GM13977 (cell line): ENCODE results near the gene LRP1-AS.

Experiments used
- DNase-seq: peaks from one replicate; pipeline ENCODE4 v3.0.0; 2012; ENCODE audit warnings: low spot score
- in situ Hi-C: fragments of 300-500 bp; cut with MboI; formaldehyde crosslinking; loops from one replicate; pipeline ENCODE4 v1.12.0; 2022; ENCODE audit warnings: low sequenced_read_pairs, low pct_unique_long_range_greater_than_20kb, mixed read lengths, inconsistent platforms; ENCODE audit not compliant: unreplicated experiment
- TF ChIP-seq, protein P1 (sequence below): IDR thresholded peaks from 2 replicates; pipeline ENCODE4 v1.5.1; 2012; ENCODE audit warnings: mild to moderate bottlenecking, control low read depth; ENCODE audit not compliant: insufficient read depth; ENCODE audit errors: extremely low read depth, missing control alignments

LRP1-AS gene

DNA sequence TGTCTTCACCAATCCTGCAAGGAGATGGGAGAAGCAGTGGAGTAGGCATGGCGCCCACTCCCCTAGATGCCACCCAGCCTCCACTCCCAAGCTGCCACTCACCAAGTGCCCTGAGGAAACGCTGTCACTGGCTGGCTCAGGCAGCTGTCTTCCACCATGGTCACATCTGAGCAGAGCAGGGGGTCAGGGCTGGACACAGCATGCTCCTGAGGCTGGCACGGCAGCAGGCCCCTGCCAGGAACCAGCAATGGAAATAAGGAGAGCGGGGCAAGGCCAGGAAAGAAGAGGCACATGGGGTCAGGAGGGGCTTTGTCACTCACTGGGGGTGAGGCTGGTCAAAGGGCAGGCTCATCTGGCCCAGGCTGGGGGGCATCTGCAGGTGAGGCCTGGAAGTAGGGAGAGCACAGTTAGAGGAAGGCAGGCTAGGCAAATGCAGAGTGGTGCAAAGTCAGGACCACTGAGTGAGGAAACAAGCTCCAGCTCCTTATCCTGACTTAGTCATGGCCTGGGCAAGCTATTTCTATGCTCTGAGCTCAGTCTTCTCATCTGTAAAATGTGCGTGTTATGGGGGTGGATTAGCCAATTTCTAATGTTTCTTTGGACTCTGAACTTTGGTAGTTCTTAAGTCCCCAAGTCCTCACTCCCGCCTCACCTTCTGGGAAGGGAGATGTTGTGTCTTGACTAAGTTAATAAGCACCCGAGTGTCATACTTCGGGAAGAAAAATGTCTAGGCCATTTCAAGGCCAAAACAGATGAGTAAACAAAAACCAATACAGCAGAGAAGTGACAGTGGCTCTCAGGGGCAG is 50.5 kb downstream of the LRP1-AS start:
- TF ChIP-seq, protein P1, sequence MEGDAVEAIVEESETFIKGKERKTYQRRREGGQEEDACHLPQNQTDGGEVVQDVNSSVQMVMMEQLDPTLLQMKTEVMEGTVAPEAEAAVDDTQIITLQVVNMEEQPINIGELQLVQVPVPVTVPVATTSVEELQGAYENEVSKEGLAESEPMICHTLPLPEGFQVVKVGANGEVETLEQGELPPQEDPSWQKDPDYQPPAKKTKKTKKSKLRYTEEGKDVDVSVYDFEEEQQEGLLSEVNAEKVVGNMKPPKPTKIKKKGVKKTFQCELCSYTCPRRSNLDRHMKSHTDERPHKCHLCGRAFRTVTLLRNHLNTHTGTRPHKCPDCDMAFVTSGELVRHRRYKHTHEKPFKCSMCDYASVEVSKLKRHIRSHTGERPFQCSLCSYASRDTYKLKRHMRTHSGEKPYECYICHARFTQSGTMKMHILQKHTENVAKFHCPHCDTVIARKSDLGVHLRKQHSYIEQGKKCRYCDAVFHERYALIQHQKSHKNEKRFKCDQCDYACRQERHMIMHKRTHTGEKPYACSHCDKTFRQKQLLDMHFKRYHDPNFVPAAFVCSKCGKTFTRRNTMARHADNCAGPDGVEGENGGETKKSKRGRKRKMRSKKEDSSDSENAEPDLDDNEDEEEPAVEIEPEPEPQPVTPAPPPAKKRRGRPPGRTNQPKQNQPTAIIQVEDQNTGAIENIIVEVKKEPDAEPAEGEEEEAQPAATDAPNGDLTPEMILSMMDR = no peak
- peak; percentile 4 for DNase-seq
- in situ Hi-C loops = no loop called here

DNA sequence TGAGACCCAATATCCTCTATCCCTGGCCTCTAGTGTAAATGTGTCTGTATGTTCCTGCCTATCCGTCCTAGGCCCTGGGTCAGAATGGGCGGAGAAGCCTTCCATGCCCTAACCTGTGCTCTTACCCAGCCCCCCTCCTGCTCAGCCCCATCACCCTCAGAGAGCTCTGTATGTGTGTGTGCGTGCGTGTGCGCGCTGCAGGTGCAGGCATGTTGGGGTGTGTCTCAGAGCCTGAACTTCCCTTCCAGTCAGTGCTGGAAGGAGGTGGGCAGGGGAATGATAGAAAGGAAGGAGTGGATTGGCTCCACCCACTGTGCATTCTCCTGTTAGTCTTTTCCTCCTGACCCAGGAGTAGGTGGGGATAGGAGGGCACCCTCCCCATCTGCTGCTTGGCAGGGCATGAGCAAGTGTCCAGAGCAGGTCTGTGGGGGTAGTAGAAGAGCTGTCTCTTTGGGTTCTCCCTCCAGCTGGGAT is 51.3 kb downstream of the LRP1-AS start:
- in situ Hi-C loops = no loop called here
- peak; percentile 6 for DNase-seq
- TF ChIP-seq, protein P1 = no peak

DNA sequence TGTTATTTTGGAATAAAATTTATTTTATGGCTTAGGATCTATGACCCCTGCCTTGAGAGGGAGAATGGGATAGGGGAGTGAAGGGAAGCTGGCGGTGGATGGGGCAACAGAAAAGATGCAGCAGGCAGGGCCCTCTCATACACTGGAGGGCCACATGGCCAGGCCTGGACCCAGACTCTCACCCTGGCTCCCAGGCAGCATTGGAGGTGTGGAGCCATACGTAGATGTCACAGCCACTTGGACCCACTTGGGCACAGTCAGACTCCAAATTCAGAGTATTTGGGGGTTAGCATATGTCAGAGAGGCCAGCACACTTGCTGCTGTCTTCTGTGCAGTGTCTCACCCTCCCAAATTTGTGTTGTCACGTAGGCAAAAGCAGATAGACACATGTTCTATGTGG is 52.0 kb downstream of the LRP1-AS start:
- TF ChIP-seq, protein P1 = no peak

More for the DNA sequence above, 52.0 kb downstream of the LRP1-AS start:
- in situ Hi-C loops = no loop called here
- DNase-seq = no peak
